Calu3 (cell line): ENCODE data around the gene NAIF1. TPM values are rescaled to one million over a fixed set of nuclear protein-coding genes. Genes with fewer than 3 reads are reported as not detected.

ENCODE experiments used
- BruUV-seq: library from RNA; stranded (reverse); fragments of 400-500 nt; replicated peaks from 2 replicates; lab custom pipeline; 2021; lab: Mats Ljungman, UMichigan
- CTCF ChIA-PET: fragments of 300-600 bp; sonication (Branson Sonifier 250); formaldehyde crosslinking; loops from one replicate; lab custom pipeline; 2022; ENCODE audit warnings: antibody characterized with exemption; lab: Charles Lee
- DNase-seq: peaks from one replicate; pipeline ENCODE4 v3.0.0; 2022
- H3K27ac Mint-ChIP-seq: one replicate; pipeline ENCODE4 v1.8.0; 2022; ENCODE audit warnings: mixed read lengths; ENCODE audit not compliant: unreplicated experiment
- H3K27me3 Mint-ChIP-seq: one replicate; pipeline ENCODE4 v1.8.0; 2022; ENCODE audit warnings: mixed read lengths; ENCODE audit not compliant: unreplicated experiment
- H3K36me3 Mint-ChIP-seq: one replicate; pipeline ENCODE4 v1.8.0; 2022; ENCODE audit warnings: mild to moderate bottlenecking, moderate library complexity, mixed read lengths; ENCODE audit not compliant: insufficient read depth, unreplicated experiment
- H3K4me1 Mint-ChIP-seq: one replicate; pipeline ENCODE4 v1.8.0; 2022; ENCODE audit warnings: mild to moderate bottlenecking, low read depth, mixed read lengths; ENCODE audit not compliant: unreplicated experiment
- H3K4me3 Mint-ChIP-seq: one replicate; pipeline ENCODE4 v1.8.0; 2022; ENCODE audit warnings: mild to moderate bottlenecking, low read depth, moderate library complexity, mixed read lengths; ENCODE audit not compliant: unreplicated experiment
- H3K9me3 Mint-ChIP-seq: one replicate; pipeline ENCODE4 v1.8.0; 2022; ENCODE audit warnings: low read depth, mixed read lengths; ENCODE audit not compliant: unreplicated experiment
- intact Hi-C: fragments of 100-400 bp; cut with micrococcal nuclease; formaldehyde crosslinking; loops from one replicate; pipeline ENCODE4 v1.10.0; 2022; ENCODE audit not compliant: unreplicated experiment
- total RNA-seq: library from RNA; stranded (reverse); gene quantifications from 2 replicates; pipeline ENCODE4 v1.2.3, GENCODE V29; 2022
- TF ChIP-seq, protein P1 (sequence below): fragments of 200-600 bp; IDR thresholded peaks from one replicate; pipeline ENCODE4 v1.8.0; 2022; ENCODE audit warnings: antibody characterized with exemption; ENCODE audit not compliant: unreplicated experiment

NAIF1 gene
- total RNA-seq, 1 experiment from 2014 or later, result 9.0 TPM

- no peaks in the 10 kb centered on the region for H3K9me3 Mint-ChIP-seq
Observed at GRCh38 chr9:128096616-128097536, 29.8 kb upstream of the NAIF1 start.

DNA sequence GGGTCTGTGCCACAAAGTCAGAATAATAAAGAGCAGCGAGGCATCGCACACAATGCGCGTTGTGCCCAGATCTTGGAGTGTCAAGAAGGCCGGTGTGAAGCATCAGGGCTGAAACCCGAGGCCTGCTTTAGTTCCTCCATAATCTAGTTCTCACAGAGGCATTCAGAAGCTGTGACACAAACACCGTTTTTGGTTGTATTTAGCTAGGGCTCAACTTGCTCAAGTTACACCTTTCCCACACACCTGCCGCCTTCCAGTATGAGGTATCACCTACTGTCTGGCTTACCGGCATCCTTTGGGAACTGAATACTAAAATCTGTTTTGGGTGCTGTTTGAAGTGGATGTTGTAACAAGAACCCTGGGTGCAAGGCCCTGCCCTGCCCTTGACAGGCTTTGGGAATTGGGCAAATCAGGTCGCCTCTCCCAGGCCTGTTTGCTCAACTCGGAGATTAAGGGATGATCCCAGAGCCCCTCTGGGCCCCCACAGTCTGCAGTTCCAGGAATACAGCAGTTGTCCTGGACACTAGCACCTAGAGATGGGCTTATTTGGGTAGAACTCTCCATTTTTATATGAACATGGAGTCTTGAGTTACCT lies 27.9 kb upstream of the NAIF1 start:
- CTCF ChIA-PET, result interaction anchor here (0.9 to 1.2 kb wide), 3 partner anchors 10 to 65 kb away, joined by 3 to 6 read pairs (median 4); partner anchors contain the start of gene BBLN
- H3K4me1 Mint-ChIP-seq, result peaks cover 29% of the 10 kb centered on the region
- no TSS peak for BruUV-seq
- H3K27me3 Mint-ChIP-seq, result no peaks in the 10 kb centered on the region
- DNase-seq, result no peak
- intact Hi-C loops, result no loop called here
- TF ChIP-seq, protein P1, sequence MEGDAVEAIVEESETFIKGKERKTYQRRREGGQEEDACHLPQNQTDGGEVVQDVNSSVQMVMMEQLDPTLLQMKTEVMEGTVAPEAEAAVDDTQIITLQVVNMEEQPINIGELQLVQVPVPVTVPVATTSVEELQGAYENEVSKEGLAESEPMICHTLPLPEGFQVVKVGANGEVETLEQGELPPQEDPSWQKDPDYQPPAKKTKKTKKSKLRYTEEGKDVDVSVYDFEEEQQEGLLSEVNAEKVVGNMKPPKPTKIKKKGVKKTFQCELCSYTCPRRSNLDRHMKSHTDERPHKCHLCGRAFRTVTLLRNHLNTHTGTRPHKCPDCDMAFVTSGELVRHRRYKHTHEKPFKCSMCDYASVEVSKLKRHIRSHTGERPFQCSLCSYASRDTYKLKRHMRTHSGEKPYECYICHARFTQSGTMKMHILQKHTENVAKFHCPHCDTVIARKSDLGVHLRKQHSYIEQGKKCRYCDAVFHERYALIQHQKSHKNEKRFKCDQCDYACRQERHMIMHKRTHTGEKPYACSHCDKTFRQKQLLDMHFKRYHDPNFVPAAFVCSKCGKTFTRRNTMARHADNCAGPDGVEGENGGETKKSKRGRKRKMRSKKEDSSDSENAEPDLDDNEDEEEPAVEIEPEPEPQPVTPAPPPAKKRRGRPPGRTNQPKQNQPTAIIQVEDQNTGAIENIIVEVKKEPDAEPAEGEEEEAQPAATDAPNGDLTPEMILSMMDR, result no peak
- H3K4me3 Mint-ChIP-seq, result peak overlapping the region; percentile 60
- peaks cover 48% of the 10 kb centered on the region for H3K36me3 Mint-ChIP-seq
- peak overlapping the region; percentile 98 for H3K27ac Mint-ChIP-seq
- H3K9me3 Mint-ChIP-seq, result no peaks in the 10 kb centered on the region

More at GRCh38 chr9:128096616-128097536, 29.8 kb upstream of the NAIF1 start:
- H3K27ac Mint-ChIP-seq, result no peak overlapping the region
- no peak for DNase-seq
- no peaks in the 10 kb centered on the region for H3K27me3 Mint-ChIP-seq
- BruUV-seq, result no TSS peak
- CTCF ChIA-PET, result interaction anchor here (0.6 to 1.3 kb wide), 2 partner anchors 141 to 171 kb away, joined by 3 to 4 read pairs; no protein-coding TSS in a partner anchor
- TF ChIP-seq, protein P1, result no peak
- intact Hi-C loops, result no loop called here
- peaks cover 37% of the 10 kb centered on the region for H3K4me1 Mint-ChIP-seq
- H3K36me3 Mint-ChIP-seq, result peaks cover 61% of the 10 kb centered on the region
- H3K4me3 Mint-ChIP-seq, result no peak overlapping the region

GRCh38 chr9:128094166-128094949 lies 27.2 kb upstream of the NAIF1 start:
- H3K4me1 Mint-ChIP-seq, result peaks cover 28% of the 10 kb centered on the region
- peak overlapping the region; percentile 60 for H3K4me3 Mint-ChIP-seq
- TF ChIP-seq, protein P1, result no peak
- intact Hi-C loops, result no loop called here
- H3K9me3 Mint-ChIP-seq, result no peaks in the 10 kb centered on the region
- no peaks in the 10 kb centered on the region for H3K27me3 Mint-ChIP-seq
- BruUV-seq, result no TSS peak
- CTCF ChIA-PET, result interaction anchor here (0.9 to 1.2 kb wide), 5 partner anchors 10 to 66 kb away, joined by 3 to 6 read pairs (median 3); partner anchors contain the start of gene BBLN
- H3K27ac Mint-ChIP-seq, result peak overlapping the region; percentile 98
- DNase-seq, result peak; percentile 89
- H3K36me3 Mint-ChIP-seq, result peaks cover 42% of the 10 kb centered on the region

GRCh38 chr9:128093011-128093410 lies 25.9 kb upstream of the NAIF1 start:
- H3K4me1 Mint-ChIP-seq, result peaks cover 28% of the 10 kb centered on the region
- H3K4me3 Mint-ChIP-seq, result no peak overlapping the region
- intact Hi-C loops, result no loop called here

More at GRCh38 chr9:128093011-128093410, 25.9 kb upstream of the NAIF1 start:
- Mint-ChIP-seq H3K27me3 (no peaks in the 10 kb centered on the region), H3K27ac (peak overlapping the region; percentile 84), H3K36me3 (peaks cover 28% of the 10 kb centered on the region), H3K9me3 (no peaks in the 10 kb centered on the region)
- TF ChIP-seq, protein P1, result no peak
- CTCF ChIA-PET, result no interaction called here
- BruUV-seq, result no TSS peak
- DNase-seq, result no peak
